A549 (cell line): ENCODE data around the gene ANKRD35. TPM values are rescaled to one million over a fixed set of nuclear protein-coding genes. Genes with fewer than 3 reads are reported as not detected.

Experiments
- ATAC-seq, 2 experiments: fragments of 200-7000 bp in 1 of 2; fragments of >200 bp in 1 of 2; cut with Nextera tagmentation in 1 of 2; cut with Tn5 transposase in 1 of 2; 3 replicates each; pipeline versions ENCODE4 v1.8.0 to v1.9.1; 2018 to 2020; ENCODE audit warnings: mild to moderate bottlenecking in 1 of 2, moderate library complexity in 1 of 2
- CTCF ChIA-PET: fragments of 300-600 bp; sonication (Branson Sonifier 250); formaldehyde crosslinking; extraction: SDS; loops from one replicate; lab custom pipeline; 2021; ENCODE audit warnings: antibody characterized with exemption, inconsistent platforms; lab: Yijun Ruan, JAX
- POLR2A ChIA-PET: fragments of 350-600 bp; formaldehyde crosslinking; extraction: SDS; loops from one replicate; lab custom pipeline; 2021; ENCODE audit warnings: antibody characterized with exemption, inconsistent platforms; lab: Yijun Ruan, JAX
- DNase-seq, 2 experiments: peaks; one replicate each; pipeline versions ENCODE4 v3.0.0 to v3.0.0-alpha.2; 2011 to 2016; ENCODE audit warnings: low read depth in 1 of 2, low spot score in 1 of 2
- FAIRE-seq: peaks from 2 replicates; lab custom pipeline; 2011; peaks lifted over from hg19 to GRCh38; lab: Jason Lieb, UNC
- H3K27ac ChIP-seq, 2 experiments: fragments of >200 bp; sonication (Bioruptor Twin); formaldehyde crosslinking; 3 replicates each; pipeline ENCODE4 v1.5.1; 2016 to 2017
- H3K4me1 ChIP-seq: fragments of >200 bp; sonication (Bioruptor Twin); formaldehyde crosslinking; 3 replicates; pipeline ENCODE4 v1.6.1; 2016
- H3K4me2 ChIP-seq: fragments of >200 bp; sonication (Bioruptor Twin); formaldehyde crosslinking; 3 replicates; pipeline ENCODE4 v1.6.1; 2016
- H3K4me3 ChIP-seq: fragments of >200 bp; sonication (Bioruptor Twin); formaldehyde crosslinking; 3 replicates; pipeline ENCODE4 v1.5.1; 2016
- H3K9me3 ChIP-seq: fragments of >200 bp; sonication (Bioruptor Twin); formaldehyde crosslinking; 3 replicates; pipeline ENCODE4 v1.6.1; 2016
- BHLHE40 ChIP-seq: IDR thresholded peaks from 2 replicates; pipeline ENCODE4 v1.6.1; 2012; ENCODE audit warnings: low read depth, low read length, inconsistent platforms
- CBX2 ChIP-seq: fragments of 200-600 bp; sonication (generic); IDR thresholded peaks from 2 replicates; pipeline ENCODE4 v1.6.1; 2016; ENCODE audit warnings: low read depth, mild to moderate bottlenecking, borderline replicate concordance
- CBX8 ChIP-seq: fragments of 200-600 bp; sonication (generic); IDR thresholded peaks from 2 replicates; pipeline ENCODE4 v1.6.1; 2016
- CEBPB ChIP-seq, 2 experiments: fragments of >200 bp in 1 of 2; sonication (Bioruptor Twin) in 1 of 2; formaldehyde crosslinking in 1 of 2; IDR thresholded peaks; 2 replicates each; pipeline ENCODE4 v1.6.1; 2012 to 2016
- CHD2 ChIP-seq: fragments of 150-350 bp; IDR thresholded peaks from 2 replicates; pipeline ENCODE4 v1.6.1; 2014; ENCODE audit warnings: low read length; ENCODE audit not compliant: partially characterized antibody
- ESRRA ChIP-seq: fragments of 150-350 bp; IDR thresholded peaks from 2 replicates; pipeline ENCODE4 v1.6.1; 2014; ENCODE audit warnings: mild to moderate bottlenecking, low read length, borderline replicate concordance
- FOSL2 ChIP-seq, 2 experiments: fragments of 450-650 bp in 1 of 2; fragments of >200 bp in 1 of 2; sonication (Bioruptor Twin) in 1 of 2; formaldehyde crosslinking; IDR thresholded peaks; 2 replicates each; pipeline versions ENCODE4 v1.5.0 to v1.6.1; 2016 to 2020; ENCODE audit warnings: mild to moderate bottlenecking in 1 of 2, moderate library complexity in 1 of 2
- FOXS1 ChIP-seq: fragments of 250-450 bp; sonication (Bioruptor Pico); IDR thresholded peaks from 2 replicates; pipeline ENCODE4 v1.5.0; 2020; ENCODE audit warnings: mild to moderate bottlenecking, moderate library complexity
- HDAC2 ChIP-seq: fragments of 200-600 bp; sonication (generic); IDR thresholded peaks from 2 replicates; pipeline ENCODE4 v1.6.1; 2016
- HOXA7 ChIP-seq: fragments of 250-450 bp; sonication (Bioruptor Pico); IDR thresholded peaks from 2 replicates; pipeline ENCODE4 v1.5.0; 2020; ENCODE audit warnings: mild to moderate bottlenecking, moderate library complexity
- HOXB13 ChIP-seq: fragments of 250-450 bp; sonication (Bioruptor Pico); IDR thresholded peaks from 2 replicates; pipeline ENCODE4 v1.5.0; 2020; ENCODE audit warnings: low read depth, mild to moderate bottlenecking, moderate library complexity
- HOXB5 ChIP-seq: fragments of 250-450 bp; sonication (Bioruptor Pico); IDR thresholded peaks from 2 replicates; pipeline ENCODE4 v1.5.0; 2020; ENCODE audit warnings: mild to moderate bottlenecking, moderate library complexity
- JUN ChIP-seq, 2 experiments: fragments of >200 bp; sonication (Bioruptor Twin); formaldehyde crosslinking; IDR thresholded peaks; 2 replicates in 1 of 2; 3 replicates in 1 of 2; pipeline ENCODE4 v1.6.1; 2016 to 2017
- JUNB ChIP-seq: fragments of >200 bp; sonication (Bioruptor Twin); formaldehyde crosslinking; IDR thresholded peaks from 2 replicates; pipeline ENCODE4 v1.6.1; 2016
- KDM5A ChIP-seq: fragments of 200-600 bp; sonication (generic); IDR thresholded peaks from 2 replicates; pipeline ENCODE4 v1.6.1; 2016; ENCODE audit warnings: antibody characterized with exemption, mild to moderate bottlenecking
- MYC ChIP-seq: IDR thresholded peaks from 2 replicates; pipeline ENCODE4 v1.6.1; 2012; ENCODE audit warnings: mild to moderate bottlenecking, inconsistent platforms, low read length, improper control_type of control experiment, borderline replicate concordance
- NPAS2 ChIP-seq: fragments of 250-450 bp; sonication (Bioruptor Pico); IDR thresholded peaks from 2 replicates; pipeline ENCODE4 v1.8.0; 2022; ENCODE audit warnings: mild to moderate bottlenecking, moderate library complexity, borderline replicate concordance
- NR3C1 ChIP-seq: fragments of >200 bp; sonication (Bioruptor Twin); formaldehyde crosslinking; IDR thresholded peaks from 3 replicates; pipeline ENCODE4 v1.6.1; 2017
- POLR2A ChIP-seq: IDR thresholded peaks from 2 replicates; pipeline ENCODE4 v1.6.1; 2012; ENCODE audit warnings: mild to moderate bottlenecking, low read length
- RNF2 ChIP-seq: fragments of 200-600 bp; sonication (generic); IDR thresholded peaks from 2 replicates; pipeline ENCODE4 v1.6.1; 2016; ENCODE audit warnings: low read depth, mild to moderate bottlenecking, antibody characterized with exemption, moderate library complexity, borderline replicate concordance
- SMC3 ChIP-seq: fragments of >200 bp; sonication (Bioruptor Twin); formaldehyde crosslinking; IDR thresholded peaks from 3 replicates; pipeline ENCODE4 v1.6.1; 2018; ENCODE audit warnings: inconsistent platforms
- ZC3H11A ChIP-seq: fragments of 450-650 bp; IDR thresholded peaks from 2 replicates; pipeline ENCODE4 v1.6.1; 2014; ENCODE audit warnings: antibody characterized with exemption, mild to moderate bottlenecking
- ZNF302 ChIP-seq: fragments of 250-450 bp; sonication (Bioruptor Pico); IDR thresholded peaks from 2 replicates; pipeline ENCODE4 v1.9.0; 2021; ENCODE audit warnings: inconsistent platforms, mild to moderate bottlenecking, moderate library complexity
- WGBS: methylation state at CpG from one replicate; pipeline ENCODE4 v1.1.6; 2017; ENCODE audit errors: missing lambda C conversion rate; 5-methylcytosine and 5-hydroxymethylcytosine counted together
- polyA plus RNA-seq, 4 experiments: library from polyadenylated mRNA; depleted of rRNA in 3 of 4; stranded (reverse); fragments of >200 nt; fragmentation: RNase III in 1 of 4; extraction: RNeasy Plus Mini Kit Qiagen cat#74134 plus additional on column Dnase treatment in 1 of 4; gene quantifications; 2 replicates in 3 of 4; 3 replicates in 1 of 4; pipeline ENCODE4 v1.2.3, GENCODE V29; 2011 to 2017
- TF ChIP-seq, protein P1 (sequence below): fragments of >200 bp; sonication (Bioruptor Twin); formaldehyde crosslinking; IDR thresholded peaks from 3 replicates; pipeline ENCODE4 v1.5.1; 2016
- TF ChIP-seq, protein P2 (sequence below): fragments of 150-350 bp; IDR thresholded peaks from 2 replicates; pipeline ENCODE4 v1.6.1; 2014; ENCODE audit warnings: low read depth, mild to moderate bottlenecking, low read length
- TF ChIP-seq, protein P3 (sequence below): IDR thresholded peaks from 2 replicates; pipeline ENCODE4 v1.6.1; 2012
- TF ChIP-seq, protein P4 (sequence below): IDR thresholded peaks from 2 replicates; pipeline ENCODE4 v1.6.1; 2012

ANKRD35 gene
- polyA plus RNA-seq, 2 of the 4 experiments (the other 2 are of a cell fraction): not detected

DNA sequence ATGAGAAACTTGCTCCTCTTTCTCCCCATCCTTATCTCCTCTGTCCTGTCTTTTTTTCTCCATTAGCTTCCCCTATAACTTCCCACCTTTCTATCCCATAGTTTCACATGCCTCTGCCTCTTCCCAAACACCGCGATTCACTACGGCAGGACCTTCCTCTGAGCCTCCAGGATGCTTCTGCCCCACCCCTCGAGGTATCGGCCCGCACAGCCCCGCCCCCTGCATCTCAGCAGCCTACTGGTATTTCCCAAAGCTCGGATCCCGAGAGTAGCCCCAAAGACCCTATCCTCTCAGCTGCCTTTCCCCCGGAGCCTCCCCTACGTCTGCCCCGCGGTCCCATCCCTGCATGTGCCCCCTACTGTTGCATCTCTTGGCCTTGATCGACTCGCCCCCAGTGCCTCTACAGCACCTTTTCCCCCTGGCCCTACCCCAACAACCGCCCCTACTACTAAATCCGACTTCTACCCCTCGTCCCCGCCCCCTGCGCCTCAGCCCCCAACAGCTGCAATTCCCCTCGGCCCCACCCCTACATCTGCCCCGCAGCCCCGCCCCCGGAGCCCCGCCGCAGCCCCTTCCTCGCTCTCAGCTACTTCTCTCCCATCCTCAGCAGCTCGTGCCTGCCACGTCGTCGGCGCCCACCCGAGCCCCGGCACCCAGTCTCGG is 27.3 kb downstream of the ANKRD35 start:
- peak overlapping the region; percentile 92 to 99 for H3K27ac ChIP-seq
- peaks cover 10% of the 10 kb centered on the region; the same call in 2 of the 3 replicates for H3K4me1 ChIP-seq
- POLR2A ChIA-PET: interaction anchor here (0.7 to 3.3 kb wide), 13 partner anchors 10 to 393 kb away, joined by 3 to 48 read pairs (median 7); partner anchors contain the start of genes ANKRD34A, ANKRD35, LIX1L and NUDT17
- H3K4me2 ChIP-seq: peak overlapping the region; percentile 90
- CTCF ChIA-PET: interaction anchor here (1.1 to 12.5 kb wide), 11 partner anchors 8 to 181 kb away, joined by 3 to 185 read pairs (median 13); partner anchors contain the start of genes ITGA10, NUDT17 and RBM8A
- WGBS: 1% methylated on average over 11 of the region's 35 CpGs
- peak; percentile 45 to 64 for ATAC-seq
- peak overlapping the region; percentile 53 for H3K4me3 ChIP-seq
- H3K9me3 ChIP-seq: no peaks in the 10 kb centered on the region
- TF ChIP-seq FOXS1 (CRISPR knock-in tag): no peak
- TF ChIP-seq HOXA7 (CRISPR knock-in tag): no peak
- DNase-seq: peak; percentile 48 to 74
- no peak for FAIRE-seq

DNA sequence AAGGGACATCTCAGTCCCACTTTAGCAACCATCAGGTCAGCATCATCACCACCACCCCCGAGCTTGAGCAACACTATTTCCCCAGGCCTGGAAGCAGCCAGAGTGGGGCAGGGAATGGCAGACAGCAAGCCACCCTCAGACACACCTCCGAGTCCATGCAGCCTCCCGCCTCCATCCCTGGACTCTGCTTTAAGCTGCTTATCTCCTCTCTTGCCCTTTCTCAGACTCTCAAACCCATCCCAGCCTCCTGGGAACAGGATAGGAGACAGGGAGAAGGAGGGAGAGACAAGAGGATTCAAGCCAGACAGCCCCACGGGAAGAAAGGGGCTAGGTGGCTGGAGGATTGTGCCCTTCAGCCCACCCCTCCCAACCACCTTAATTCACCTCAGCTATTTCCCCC is 28.5 kb downstream of the ANKRD35 start:
- no peak overlapping the region for H3K27ac ChIP-seq
- DNase-seq: no peak
- TF ChIP-seq JUNB: no peak
- TF ChIP-seq JUN (IDR thresholded peaks at IDR 0.05): no peak
- TF ChIP-seq KDM5A: no peak
- TF ChIP-seq FOSL2 (IDR thresholded peaks at IDR 0.05): no peak
- TF ChIP-seq FOSL2 (CRISPR knock-in tag; IDR thresholded peaks at IDR 0.05): no peak
- TF ChIP-seq, protein P1, sequence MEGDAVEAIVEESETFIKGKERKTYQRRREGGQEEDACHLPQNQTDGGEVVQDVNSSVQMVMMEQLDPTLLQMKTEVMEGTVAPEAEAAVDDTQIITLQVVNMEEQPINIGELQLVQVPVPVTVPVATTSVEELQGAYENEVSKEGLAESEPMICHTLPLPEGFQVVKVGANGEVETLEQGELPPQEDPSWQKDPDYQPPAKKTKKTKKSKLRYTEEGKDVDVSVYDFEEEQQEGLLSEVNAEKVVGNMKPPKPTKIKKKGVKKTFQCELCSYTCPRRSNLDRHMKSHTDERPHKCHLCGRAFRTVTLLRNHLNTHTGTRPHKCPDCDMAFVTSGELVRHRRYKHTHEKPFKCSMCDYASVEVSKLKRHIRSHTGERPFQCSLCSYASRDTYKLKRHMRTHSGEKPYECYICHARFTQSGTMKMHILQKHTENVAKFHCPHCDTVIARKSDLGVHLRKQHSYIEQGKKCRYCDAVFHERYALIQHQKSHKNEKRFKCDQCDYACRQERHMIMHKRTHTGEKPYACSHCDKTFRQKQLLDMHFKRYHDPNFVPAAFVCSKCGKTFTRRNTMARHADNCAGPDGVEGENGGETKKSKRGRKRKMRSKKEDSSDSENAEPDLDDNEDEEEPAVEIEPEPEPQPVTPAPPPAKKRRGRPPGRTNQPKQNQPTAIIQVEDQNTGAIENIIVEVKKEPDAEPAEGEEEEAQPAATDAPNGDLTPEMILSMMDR: no peak
- TF ChIP-seq, protein P2, sequence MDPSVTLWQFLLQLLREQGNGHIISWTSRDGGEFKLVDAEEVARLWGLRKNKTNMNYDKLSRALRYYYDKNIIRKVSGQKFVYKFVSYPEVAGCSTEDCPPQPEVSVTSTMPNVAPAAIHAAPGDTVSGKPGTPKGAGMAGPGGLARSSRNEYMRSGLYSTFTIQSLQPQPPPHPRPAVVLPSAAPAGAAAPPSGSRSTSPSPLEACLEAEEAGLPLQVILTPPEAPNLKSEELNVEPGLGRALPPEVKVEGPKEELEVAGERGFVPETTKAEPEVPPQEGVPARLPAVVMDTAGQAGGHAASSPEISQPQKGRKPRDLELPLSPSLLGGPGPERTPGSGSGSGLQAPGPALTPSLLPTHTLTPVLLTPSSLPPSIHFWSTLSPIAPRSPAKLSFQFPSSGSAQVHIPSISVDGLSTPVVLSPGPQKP: no peak
- no peak for TF ChIP-seq RNF2
- TF ChIP-seq, all 56 proteins: peak for 0
- 95% methylated on average over 4 of the region's 4 CpGs for WGBS
- no peak overlapping the region; the same call in 2 of the 3 replicates for H3K4me2 ChIP-seq
- CTCF ChIA-PET: interaction anchor here (0.7 to 12.5 kb wide), 13 partner anchors 7 to 122 kb away, joined by 3 to 185 read pairs (median 6); partner anchors contain the start of genes ITGA10 and NUDT17
- ATAC-seq (no peak), FAIRE-seq (no peak)
- no peak overlapping the region for H3K4me3 ChIP-seq
- H3K9me3 ChIP-seq: no peaks in the 10 kb centered on the region
- H3K4me1 ChIP-seq: peaks cover 10% of the 10 kb centered on the region; the same call in 2 of the 3 replicates
- POLR2A ChIA-PET: interaction anchor here (1.0 to 3.3 kb wide), 2 partner anchors 11 to 70 kb away, joined by 4 to 48 read pairs; partner anchors contain the start of genes NUDT17 and RBM8A

DNA sequence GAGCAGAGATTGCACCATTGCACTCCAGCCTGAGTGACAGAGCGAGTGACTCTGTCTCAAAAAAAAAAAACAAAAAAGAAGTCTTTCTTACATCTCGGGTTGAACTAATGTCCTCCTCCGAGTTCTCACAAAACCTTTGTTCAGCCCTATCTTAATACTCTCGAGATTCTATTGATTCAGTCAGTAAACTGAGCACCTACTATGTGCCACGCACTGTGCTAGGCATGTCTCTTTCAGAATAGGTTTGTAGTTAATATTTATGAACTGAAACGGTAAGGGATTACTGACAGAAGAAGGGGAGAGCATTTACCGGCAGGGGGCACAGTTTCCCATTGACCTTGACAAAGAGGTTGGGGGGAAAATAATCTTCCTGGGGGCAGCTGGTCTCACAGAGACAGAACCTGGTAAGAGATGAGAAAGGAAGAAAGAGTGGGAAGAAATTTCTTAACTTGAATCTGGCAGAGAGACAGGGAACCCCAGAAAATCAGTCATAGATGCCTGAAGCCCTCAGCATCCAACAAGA is 30.2 kb downstream of the ANKRD35 start:
- ChIA-PET POLR2A (no interaction called here), CTCF (interaction anchor here (0.6 to 12.5 kb wide), 14 partner anchors 8 to 164 kb away, joined by 3 to 185 read pairs (median 4); partner anchors contain the start of genes ITGA10 and NUDT17)
- TF ChIP-seq, protein P3, sequence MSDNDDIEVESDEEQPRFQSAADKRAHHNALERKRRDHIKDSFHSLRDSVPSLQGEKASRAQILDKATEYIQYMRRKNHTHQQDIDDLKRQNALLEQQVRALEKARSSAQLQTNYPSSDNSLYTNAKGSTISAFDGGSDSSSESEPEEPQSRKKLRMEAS: no peak
- no peak for TF ChIP-seq CEBPB (IDR thresholded peaks at IDR 0.05)
- TF ChIP-seq NPAS2 (CRISPR knock-in tag): no peak
- TF ChIP-seq, protein P4, sequence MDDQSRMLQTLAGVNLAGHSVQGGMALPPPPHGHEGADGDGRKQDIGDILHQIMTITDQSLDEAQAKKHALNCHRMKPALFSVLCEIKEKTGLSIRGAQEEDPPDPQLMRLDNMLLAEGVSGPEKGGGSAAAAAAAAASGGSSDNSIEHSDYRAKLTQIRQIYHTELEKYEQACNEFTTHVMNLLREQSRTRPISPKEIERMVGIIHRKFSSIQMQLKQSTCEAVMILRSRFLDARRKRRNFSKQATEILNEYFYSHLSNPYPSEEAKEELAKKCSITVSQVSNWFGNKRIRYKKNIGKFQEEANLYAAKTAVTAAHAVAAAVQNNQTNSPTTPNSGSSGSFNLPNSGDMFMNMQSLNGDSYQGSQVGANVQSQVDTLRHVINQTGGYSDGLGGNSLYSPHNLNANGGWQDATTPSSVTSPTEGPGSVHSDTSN: no peak
- TF ChIP-seq SMC3: peak; percentile 23; the same call in 1 of the 3 replicates
- TF ChIP-seq HOXB5 (CRISPR knock-in tag): no peak
- no peak for TF ChIP-seq MYC
- TF ChIP-seq HDAC2: no peak
- no peak for TF ChIP-seq CBX2
- no peak for TF ChIP-seq HOXB13 (CRISPR knock-in tag)
- TF ChIP-seq ZC3H11A: no peak
- TF ChIP-seq, protein P1: peak; percentile 40
- no peak for TF ChIP-seq NR3C1
- TF ChIP-seq POLR2A: no peak
- no peak for TF ChIP-seq BHLHE40
- TF ChIP-seq ESRRA: 0 out of 2 replicates have a peak, but pooled peaks have one; percentile 53
- no peak for TF ChIP-seq CHD2
- TF ChIP-seq CBX8: no peak
- TF ChIP-seq ZNF302 (CRISPR knock-in tag): no peak
- WGBS: 61% methylated on average over 7 of the region's 7 CpGs
- no peak overlapping the region for H3K4me2 ChIP-seq
- no peaks in the 10 kb centered on the region for H3K9me3 ChIP-seq
- H3K4me3 ChIP-seq: no peak overlapping the region
- H3K27ac ChIP-seq: no peak overlapping the region
- H3K4me1 ChIP-seq: peaks cover 10% of the 10 kb centered on the region; the same call in 2 of the 3 replicates
- FAIRE-seq (no peak), ATAC-seq (no peak), DNase-seq (no peak)
